Nephron progenitor cell (in vitro differentiated cells): ENCODE data around the gene TXK.

Experiments
- DNase-seq: peaks from one replicate; pipeline ENCODE4 v3.0.0; 2021
- H3K27ac Mint-ChIP-seq: 2 replicates; pipeline ENCODE4 v1.8.0; 2021; ENCODE audit warnings: mild to moderate bottlenecking, moderate library complexity, mixed read lengths
- H3K27me3 Mint-ChIP-seq: 2 replicates; pipeline ENCODE4 v1.8.0; 2021; ENCODE audit warnings: mild to moderate bottlenecking, low read depth, mixed read lengths; ENCODE audit not compliant: poor library complexity
- H3K36me3 Mint-ChIP-seq: 2 replicates; pipeline ENCODE4 v1.8.0; 2021; ENCODE audit warnings: low read depth, mixed read lengths
- H3K4me1 Mint-ChIP-seq: 2 replicates; pipeline ENCODE4 v1.8.0; 2021; ENCODE audit warnings: mixed read lengths
- H3K4me3 Mint-ChIP-seq: 2 replicates; pipeline ENCODE4 v1.8.0; 2021; ENCODE audit warnings: mild to moderate bottlenecking, moderate library complexity, mixed read lengths
- H3K9me3 Mint-ChIP-seq: 2 replicates; pipeline ENCODE4 v1.8.0; 2021; ENCODE audit warnings: mild to moderate bottlenecking, moderate library complexity, mixed read lengths
- TF ChIP-seq, protein P1 (sequence below): fragments of 200-600 bp; sonication (generic); IDR thresholded peaks from 2 replicates; pipeline ENCODE4 v1.5.0; 2021; ENCODE audit warnings: antibody characterized with exemption

TXK gene

DNA sequence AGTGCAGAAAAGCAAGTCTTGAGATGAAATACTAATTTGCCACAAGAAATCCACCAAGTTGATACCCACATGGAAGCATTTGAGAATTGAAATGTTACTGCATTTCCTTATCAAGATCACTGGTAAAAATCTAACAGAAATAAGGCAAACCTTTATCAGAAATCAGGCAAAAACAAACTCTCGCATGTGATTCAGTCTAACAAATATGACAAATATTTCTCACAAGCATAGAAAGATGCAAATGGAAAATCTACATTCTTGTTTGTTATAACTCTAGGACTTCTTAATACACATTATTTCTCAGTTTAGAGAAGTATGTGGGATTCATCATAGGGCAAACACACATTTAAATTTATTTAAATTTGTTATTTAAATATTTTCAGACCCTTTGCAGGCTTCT lies 52.9 kb downstream of the TXK start:
- Mint-ChIP-seq H3K36me3 (no peaks in the 10 kb centered on the region), H3K4me1 (peaks cover 6% of the 10 kb centered on the region), H3K9me3 (no peaks in the 10 kb centered on the region), H3K27me3 (peaks cover 8% of the 10 kb centered on the region), H3K27ac (no peak overlapping the region), H3K4me3 (no peak overlapping the region)
- TF ChIP-seq, protein P1, sequence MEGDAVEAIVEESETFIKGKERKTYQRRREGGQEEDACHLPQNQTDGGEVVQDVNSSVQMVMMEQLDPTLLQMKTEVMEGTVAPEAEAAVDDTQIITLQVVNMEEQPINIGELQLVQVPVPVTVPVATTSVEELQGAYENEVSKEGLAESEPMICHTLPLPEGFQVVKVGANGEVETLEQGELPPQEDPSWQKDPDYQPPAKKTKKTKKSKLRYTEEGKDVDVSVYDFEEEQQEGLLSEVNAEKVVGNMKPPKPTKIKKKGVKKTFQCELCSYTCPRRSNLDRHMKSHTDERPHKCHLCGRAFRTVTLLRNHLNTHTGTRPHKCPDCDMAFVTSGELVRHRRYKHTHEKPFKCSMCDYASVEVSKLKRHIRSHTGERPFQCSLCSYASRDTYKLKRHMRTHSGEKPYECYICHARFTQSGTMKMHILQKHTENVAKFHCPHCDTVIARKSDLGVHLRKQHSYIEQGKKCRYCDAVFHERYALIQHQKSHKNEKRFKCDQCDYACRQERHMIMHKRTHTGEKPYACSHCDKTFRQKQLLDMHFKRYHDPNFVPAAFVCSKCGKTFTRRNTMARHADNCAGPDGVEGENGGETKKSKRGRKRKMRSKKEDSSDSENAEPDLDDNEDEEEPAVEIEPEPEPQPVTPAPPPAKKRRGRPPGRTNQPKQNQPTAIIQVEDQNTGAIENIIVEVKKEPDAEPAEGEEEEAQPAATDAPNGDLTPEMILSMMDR: no peak
- DNase-seq: no peak

DNA sequence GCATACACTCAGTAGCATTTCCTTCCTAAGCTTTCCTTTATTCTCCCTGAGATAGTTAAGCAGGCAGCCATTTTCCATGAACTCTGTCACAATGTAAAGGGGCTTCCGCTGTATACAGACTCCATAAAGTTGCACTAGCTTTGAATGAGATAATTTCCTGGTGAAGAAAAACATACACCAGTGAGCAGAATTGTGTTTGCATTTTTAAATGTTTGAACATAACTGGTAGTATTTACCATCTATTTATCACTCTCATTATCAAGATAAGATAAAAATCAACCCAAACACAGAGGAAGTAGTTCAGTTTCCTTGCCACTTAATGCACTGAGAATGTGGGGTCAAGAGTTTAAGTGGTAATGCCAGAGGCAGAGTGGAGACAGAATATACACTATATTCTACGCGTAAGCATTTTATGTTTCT lies 54.1 kb downstream of the TXK start:
- TF ChIP-seq, protein P1: no peak
- no peak overlapping the region for H3K27ac Mint-ChIP-seq
- no peak overlapping the region for H3K4me3 Mint-ChIP-seq
- peaks cover 4% of the 10 kb centered on the region for H3K27me3 Mint-ChIP-seq
- H3K9me3 Mint-ChIP-seq: no peaks in the 10 kb centered on the region
- peaks cover 6% of the 10 kb centered on the region for H3K4me1 Mint-ChIP-seq
- no peak for DNase-seq
- no peaks in the 10 kb centered on the region for H3K36me3 Mint-ChIP-seq

DNA sequence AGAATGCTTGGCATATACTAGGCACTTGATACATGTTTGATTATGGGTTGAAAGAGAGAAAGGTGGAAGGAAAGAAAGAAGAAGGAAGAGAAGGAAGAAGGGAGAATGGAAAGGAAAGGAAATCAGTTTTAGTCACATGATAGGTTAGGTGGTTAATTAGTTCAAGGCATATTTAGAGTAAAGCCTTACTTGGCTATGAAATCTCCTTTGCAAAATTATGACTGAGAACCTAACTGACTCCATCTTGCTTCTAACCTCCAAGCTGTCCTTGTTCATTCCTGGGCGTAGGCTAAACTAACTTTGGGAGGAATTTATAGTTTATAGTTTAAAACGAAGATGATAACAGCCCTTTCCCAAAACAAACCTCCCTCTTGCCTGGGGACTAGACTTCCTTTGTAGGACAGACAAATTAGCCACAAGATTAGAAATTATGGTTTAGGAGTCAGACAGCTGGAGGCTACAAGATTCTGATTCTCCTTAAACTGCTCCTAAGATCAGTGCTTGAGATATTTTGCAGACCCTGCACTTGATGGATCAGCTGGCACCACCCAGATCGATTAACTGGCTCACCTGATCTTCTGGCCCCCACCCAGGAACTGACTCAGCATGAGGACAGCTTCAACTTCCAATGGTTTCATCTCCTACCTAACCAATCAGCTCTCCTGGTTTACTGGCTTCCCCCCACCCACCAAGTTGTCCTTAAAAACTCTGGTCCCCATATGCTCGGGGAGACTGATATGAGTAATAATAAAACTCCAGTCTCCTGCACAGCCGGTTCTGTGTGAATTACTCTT lies 55.0 kb downstream of the TXK start:
- Mint-ChIP-seq H3K27ac (peak overlapping the region; percentile 9), H3K9me3 (no peaks in the 10 kb centered on the region), H3K27me3 (peaks cover under 1% of the 10 kb centered on the region), H3K4me1 (peaks cover 6% of the 10 kb centered on the region), H3K36me3 (no peaks in the 10 kb centered on the region), H3K4me3 (no peak overlapping the region)
- no peak for DNase-seq
- TF ChIP-seq, protein P1: no peak

- peaks cover 6% of the 10 kb centered on the region for H3K4me1 Mint-ChIP-seq
- H3K9me3 Mint-ChIP-seq: no peaks in the 10 kb centered on the region
- TF ChIP-seq, protein P1: no peak
- DNase-seq: no peak
- H3K36me3 Mint-ChIP-seq: no peaks in the 10 kb centered on the region
- H3K27ac Mint-ChIP-seq: peak overlapping the region; percentile 9
- no peaks in the 10 kb centered on the region for H3K27me3 Mint-ChIP-seq
- H3K4me3 Mint-ChIP-seq: no peak overlapping the region
Measured at GRCh38 chr4:48078425-48078824, 55.6 kb downstream of the TXK start.

DNA sequence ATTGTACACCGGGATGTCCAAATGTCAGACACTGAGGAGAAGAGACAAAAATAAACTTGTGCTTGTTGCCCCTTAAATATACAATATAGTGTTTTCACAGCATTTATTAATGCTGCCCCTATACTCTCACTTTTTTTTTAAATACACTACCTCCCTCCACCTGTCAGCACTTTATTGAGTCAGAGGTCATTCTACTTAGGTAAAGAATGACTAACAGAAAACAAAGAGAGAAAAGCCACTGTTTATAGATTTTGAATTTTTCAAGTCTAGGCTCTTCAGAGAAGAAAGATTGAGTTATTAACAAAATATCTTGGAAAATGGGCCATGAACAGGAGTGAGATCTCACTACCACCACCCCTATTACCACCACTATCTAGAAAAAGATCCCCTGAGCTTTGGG lies 59.4 kb downstream of the TXK start:
- DNase-seq: no peak
- Mint-ChIP-seq H3K27ac (no peak overlapping the region), H3K4me1 (no peaks in the 10 kb centered on the region), H3K27me3 (peaks cover 2% of the 10 kb centered on the region), H3K36me3 (no peaks in the 10 kb centered on the region), H3K4me3 (no peak overlapping the region), H3K9me3 (no peaks in the 10 kb centered on the region)
- TF ChIP-seq, protein P1: no peak

- Mint-ChIP-seq H3K27me3 (peaks cover 2% of the 10 kb centered on the region), H3K9me3 (no peaks in the 10 kb centered on the region), H3K4me1 (no peaks in the 10 kb centered on the region), H3K36me3 (no peaks in the 10 kb centered on the region), H3K27ac (no peak overlapping the region), H3K4me3 (no peak overlapping the region)
- TF ChIP-seq, protein P1: no peak
- no peak for DNase-seq
Measured at GRCh38 chr4:48073567-48074103, 60.4 kb downstream of the TXK start.
